IMR-90 (cell line): ENCODE data around the gene SVBP. TPM values are rescaled to one million over a fixed set of nuclear protein-coding genes. Genes with fewer than 3 reads are reported as not detected.
"Not testable (repeated sequence)": the region's sequence is repeated elsewhere in the genome, so short reads cannot be mapped to it uniquely, and the experiment has no call there.

Experiments used
- ATAC-seq: fragments of 200-7000 bp; cut with Tn5 transposase; 2 replicates; pipeline ENCODE4 v1.9.1; 2020; ENCODE audit warnings: low read depth, mild to moderate bottlenecking, moderate library complexity
- BruUV-seq: library from RNA; stranded (reverse); fragments of 400-500 nt; replicated peaks from 2 replicates; lab custom pipeline; 2021; lab: Mats Ljungman, UMichigan
- CTCF ChIA-PET: fragments of 300-600 bp; formaldehyde crosslinking; extraction: SDS; loops from one replicate; lab custom pipeline; 2021; ENCODE audit warnings: antibody characterized with exemption; lab: Yijun Ruan, JAX
- POLR2A ChIA-PET: fragments of 300-600 bp; sonication (Branson Sonifier 250); formaldehyde crosslinking; loops from one replicate; lab custom pipeline; 2022; ENCODE audit warnings: antibody characterized with exemption; ENCODE audit not compliant: unreplicated experiment; lab: Charles Lee
- DNase-seq: peaks from one replicate; pipeline ENCODE4 v3.0.0; 2013
- H2AFZ ChIP-seq: replicated peaks from 2 replicates; pipeline ENCODE3; 2013; ENCODE audit warnings: low read length, mild to moderate bottlenecking; ENCODE audit not compliant: poor library complexity
- H2AK5ac ChIP-seq: 2 replicates; pipeline ENCODE4 v1.6.1; 2013; ENCODE audit warnings: low read depth, low read length, inconsistent platforms
- H2AK9ac ChIP-seq: replicated peaks from 2 replicates; pipeline ENCODE3; 2013; ENCODE audit warnings: mild to moderate bottlenecking, low read depth, low read length, moderate library complexity; ENCODE audit not compliant: poor library complexity
- H2BK120ac ChIP-seq: 2 replicates; pipeline ENCODE4 v1.6.1; 2013; ENCODE audit warnings: low read depth, low read length, inconsistent platforms
- H2BK15ac ChIP-seq: 3 replicates; pipeline ENCODE4 v1.6.1; 2013; ENCODE audit warnings: low read depth, low read length, inconsistent platforms
- H2BK20ac ChIP-seq: 2 replicates; pipeline ENCODE4 v1.6.1; 2013; ENCODE audit warnings: low read depth, mild to moderate bottlenecking, inconsistent platforms, low read length, moderate library complexity
- H2BK5ac ChIP-seq: 2 replicates; pipeline ENCODE4 v1.6.1; 2013; ENCODE audit warnings: mild to moderate bottlenecking, low read depth, low read length, inconsistent platforms; ENCODE audit not compliant: poor library complexity, severe bottlenecking
- H3K14ac ChIP-seq: replicated peaks from 2 replicates; pipeline ENCODE4 v1.6.1; 2013; ENCODE audit warnings: low read depth, low read length, inconsistent platforms
- H3K18ac ChIP-seq: 2 replicates; pipeline ENCODE4 v1.6.1; 2013; ENCODE audit warnings: low read depth, low read length, control low read depth
- H3K23ac ChIP-seq: 2 replicates; pipeline ENCODE4 v1.6.1; 2013; ENCODE audit warnings: low read depth, low read length, inconsistent platforms
- H3K27ac ChIP-seq: 2 replicates; pipeline ENCODE4 v1.5.1; 2013; ENCODE audit warnings: mild to moderate bottlenecking, control low read depth, low read length; ENCODE audit not compliant: insufficient read depth
- H3K27me3 ChIP-seq: 2 replicates; pipeline ENCODE4 v1.6.1; 2013; ENCODE audit warnings: low read length; ENCODE audit not compliant: control insufficient read depth, insufficient read depth
- H3K36me3 ChIP-seq: 2 replicates; pipeline ENCODE4 v1.6.1; 2013; ENCODE audit warnings: low read length, mixed read lengths; ENCODE audit not compliant: control insufficient read depth, insufficient read depth
- H3K4ac ChIP-seq: 2 replicates; pipeline ENCODE4 v1.6.1; 2013; ENCODE audit warnings: low read depth, low read length, inconsistent platforms
- H3K4me1 ChIP-seq: 2 replicates; pipeline ENCODE4 v1.6.1; 2013; ENCODE audit warnings: low read length, mixed read lengths; ENCODE audit not compliant: control insufficient read depth, insufficient read depth
- H3K4me2 ChIP-seq: 2 replicates; pipeline ENCODE4 v1.6.1; 2013; ENCODE audit warnings: low read depth, mild to moderate bottlenecking, control low read depth, low read length, moderate library complexity
- H3K4me3 ChIP-seq: 2 replicates; pipeline ENCODE4 v1.5.1; 2013; ENCODE audit warnings: low read depth, mild to moderate bottlenecking, control low read depth, low read length, moderate library complexity; ENCODE audit not compliant: insufficient read depth
- H3K56ac ChIP-seq: 2 replicates; pipeline ENCODE4 v1.6.1; 2013; ENCODE audit warnings: low read length, inconsistent platforms; ENCODE audit not compliant: insufficient read depth; ENCODE audit errors: extremely low read depth
- H3K79me1 ChIP-seq, 2 experiments: 2 replicates each; pipeline ENCODE4 v1.6.1; 2013; ENCODE audit warnings: low read length in 2 of 2, inconsistent platforms in 1 of 2, low read depth in 1 of 2
- H3K9ac ChIP-seq: 2 replicates; pipeline ENCODE4 v1.6.1; 2013; ENCODE audit warnings: low read depth, low read length, control low read depth
- H3K9me1 ChIP-seq: 2 replicates; pipeline ENCODE4 v1.6.1; 2013; ENCODE audit warnings: low read length, inconsistent platforms; ENCODE audit not compliant: insufficient read depth
- H3K9me3 ChIP-seq: 2 replicates; pipeline ENCODE4 v1.6.1; 2013; ENCODE audit warnings: low read length; ENCODE audit not compliant: control insufficient read depth, insufficient read depth
- H4K20me1 ChIP-seq: 2 replicates; pipeline ENCODE4 v1.6.1; 2013; ENCODE audit warnings: low read length, inconsistent platforms; ENCODE audit not compliant: insufficient read depth
- H4K5ac ChIP-seq: 2 replicates; pipeline ENCODE4 v1.6.1; 2013; ENCODE audit warnings: mild to moderate bottlenecking, low read depth, low read length, control low read depth
- H4K8ac ChIP-seq, 2 experiments: 2 replicates each; pipeline ENCODE4 v1.6.1; 2013; ENCODE audit warnings: low read depth in 2 of 2, low read length in 2 of 2, control low read depth in 1 of 2, inconsistent platforms in 1 of 2
- H4K91ac ChIP-seq: 2 replicates; pipeline ENCODE4 v1.6.1; 2013; ENCODE audit warnings: low read depth, low read length, inconsistent platforms; ENCODE audit not compliant: insufficient read depth
- WGBS, 2 experiments: methylation state at CpG; one replicate each; pipeline versions ENCODE4 v1.1.5 to v1.1.7; 2013; ENCODE audit warnings: missing lambda C conversion rate in 2 of 2; ENCODE audit not compliant: insufficient read length in 1 of 2; ENCODE audit errors: extremely low coverage in 2 of 2; 5-methylcytosine and 5-hydroxymethylcytosine counted together
- dilution Hi-C: fragments of 300-500 bp; cut with HindIII; formaldehyde crosslinking; loops from one replicate; pipeline ENCODE4 v1.14.3; 2018; ENCODE audit warnings: low sequenced_read_pairs; ENCODE audit not compliant: unreplicated experiment
- in situ Hi-C: fragments of 300-500 bp; cut with MboI; formaldehyde crosslinking; loops from 3 replicates; pipeline ENCODE4 v1.14.3; 2019; ENCODE audit warnings: low sequenced_read_pairs, inconsistent platforms, mixed read lengths
- intact Hi-C: fragments of 100-400 bp; cut with micrococcal nuclease; formaldehyde crosslinking; loops from 2 replicates; pipeline ENCODE4 v1.10.0; 2022
- polyA plus RNA-seq, 3 experiments: library from polyadenylated mRNA; depleted of rRNA; stranded (reverse); fragments of >200 nt; gene quantifications; 2 replicates each; pipeline ENCODE4 v1.2.3, GENCODE V29; 2012; ENCODE audit warnings: low replicate concordance in 1 of 3
- total RNA-seq: library from RNA; depleted of rRNA; stranded (reverse); fragments of >200 nt; gene quantifications from 2 replicates; pipeline ENCODE4 v1.2.3, GENCODE V29; 2012

Gene SVBP
- total and polyA plus RNA-seq, 2 of the 4 experiments (the other 2 are of a cell fraction) = 9.7 to 11.5 TPM

DNA sequence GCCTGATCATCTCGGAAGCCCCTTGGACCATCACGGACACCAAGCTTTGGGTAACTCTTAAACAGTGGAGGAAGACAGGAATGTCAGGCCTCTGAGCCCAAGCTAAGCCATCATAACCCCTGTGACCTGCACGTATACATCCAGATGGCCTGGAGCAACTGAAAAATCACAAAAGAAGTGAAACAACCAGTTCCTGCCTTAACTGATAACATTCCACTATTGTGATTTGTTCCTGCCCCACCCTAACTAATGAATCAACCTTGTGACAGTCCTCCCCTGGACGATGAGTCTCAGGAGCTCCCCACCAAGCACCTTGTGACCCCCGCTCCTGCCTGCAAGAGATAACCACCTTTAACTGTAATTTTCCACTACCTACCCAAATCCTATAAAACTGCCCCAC, 42.2 kb upstream of the SVBP start:
- in situ Hi-C loops, H3K56ac ChIP-seq, H3K4ac ChIP-seq, H3K27ac ChIP-seq, H3K18ac ChIP-seq, H2AFZ ChIP-seq, H2BK20ac ChIP-seq, H4K91ac ChIP-seq, H2AK5ac ChIP-seq, H3K4me3 ChIP-seq, intact Hi-C loops, H3K27me3 ChIP-seq, H3K36me3 ChIP-seq, H4K5ac ChIP-seq, dilution Hi-C loops, H3K9me3 ChIP-seq, H4K8ac ChIP-seq, H3K79me1 ChIP-seq, H3K9ac ChIP-seq, H3K14ac ChIP-seq, H2AK9ac ChIP-seq, H3K4me1 ChIP-seq, H4K20me1 ChIP-seq, ATAC-seq, H3K23ac ChIP-seq, POLR2A ChIA-PET, H3K4me2 ChIP-seq, DNase-seq, H2BK120ac ChIP-seq, H2BK5ac ChIP-seq, CTCF ChIA-PET, H3K9me1 ChIP-seq, BruUV-seq, H2BK15ac ChIP-seq: not testable (repeated sequence)
- 90% methylated on average over 3 of the region's 5 CpGs; no CpG with 5 or more reads in 1 of the 2 experiments for WGBS, 2 experiments

DNA sequence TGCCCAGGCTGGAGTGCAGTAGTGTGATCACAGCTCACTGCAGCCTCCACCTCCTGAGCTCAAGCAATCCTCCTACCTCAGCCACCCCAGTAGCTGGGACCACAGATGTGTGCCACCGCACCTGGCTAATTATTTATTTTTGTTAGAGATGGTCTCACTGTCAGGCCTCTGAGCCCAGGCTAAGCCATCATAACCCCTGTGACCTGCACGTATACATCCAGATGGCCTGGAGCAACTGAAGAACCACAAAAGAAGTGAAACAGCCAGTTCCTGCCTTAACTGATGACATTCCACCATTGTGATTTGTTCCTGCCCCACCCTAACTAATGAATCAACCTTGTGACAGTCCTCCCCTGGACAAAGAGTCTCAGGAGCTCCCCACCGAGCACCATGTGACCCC, 39.4 kb upstream of the SVBP start:
- H2AK5ac ChIP-seq, POLR2A ChIA-PET, CTCF ChIA-PET: not testable (repeated sequence)

More for the DNA sequence above, 39.4 kb upstream of the SVBP start:
- H2BK5ac ChIP-seq, H3K4ac ChIP-seq, H2AFZ ChIP-seq, H2AK9ac ChIP-seq, BruUV-seq, intact Hi-C loops, H3K27ac ChIP-seq, H3K23ac ChIP-seq, H3K4me3 ChIP-seq, H3K79me1 ChIP-seq, H3K36me3 ChIP-seq, in situ Hi-C loops, H3K14ac ChIP-seq, H3K27me3 ChIP-seq, H2BK15ac ChIP-seq, H3K9me1 ChIP-seq, DNase-seq, H4K91ac ChIP-seq, H3K18ac ChIP-seq, H3K4me1 ChIP-seq, H3K9ac ChIP-seq, H2BK120ac ChIP-seq, H4K8ac ChIP-seq, H3K4me2 ChIP-seq, H3K56ac ChIP-seq, H2BK20ac ChIP-seq, H4K5ac ChIP-seq, ATAC-seq, dilution Hi-C loops, H4K20me1 ChIP-seq: not testable (repeated sequence)
- no CpG with 5 or more reads among the region's 3 CpGs for WGBS, 2 experiments
- peaks cover 10% of the 10 kb centered on the region for H3K9me3 ChIP-seq
